G401.6 (cell line): Measurements from ENCODE around the gene TIMM50.
A peak's percentile ranks its signal among the peaks of the same experiment; 100 is the strongest.

Experiments
- FAIRE-seq: peaks from 2 replicates; lab custom pipeline; 2012; peaks lifted over from hg19 to GRCh38; lab: Jason Lieb, UNC

TIMM50 gene

GRCh38 chr19:39500543-39500942 lies 19.9 kb downstream of the TIMM50 start:
- no peak for FAIRE-seq

DNA sequence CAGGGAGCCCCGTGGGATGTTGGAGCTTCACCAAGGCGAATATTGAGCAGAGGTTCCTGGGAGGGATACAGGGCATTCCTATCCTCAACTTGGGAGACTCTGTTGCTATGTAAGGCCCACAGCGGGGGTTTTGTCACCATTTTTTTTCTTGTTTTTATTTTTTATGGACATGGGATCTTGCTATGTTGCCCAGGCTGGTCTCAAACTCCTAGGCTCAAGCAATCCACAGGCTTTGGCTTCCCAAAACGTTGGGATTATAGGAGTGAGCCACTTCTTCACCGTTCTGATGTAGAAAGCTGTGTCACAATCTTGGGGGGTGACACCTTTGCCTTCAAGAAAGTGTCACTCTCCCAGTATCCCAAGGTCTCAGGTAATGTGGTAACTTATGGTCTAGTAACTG lies 20.7 kb downstream of the TIMM50 start:
- no peak for FAIRE-seq

- no peak for FAIRE-seq
Observed at GRCh38 chr19:39502640-39503417, 22.2 kb downstream of the TIMM50 start.

DNA sequence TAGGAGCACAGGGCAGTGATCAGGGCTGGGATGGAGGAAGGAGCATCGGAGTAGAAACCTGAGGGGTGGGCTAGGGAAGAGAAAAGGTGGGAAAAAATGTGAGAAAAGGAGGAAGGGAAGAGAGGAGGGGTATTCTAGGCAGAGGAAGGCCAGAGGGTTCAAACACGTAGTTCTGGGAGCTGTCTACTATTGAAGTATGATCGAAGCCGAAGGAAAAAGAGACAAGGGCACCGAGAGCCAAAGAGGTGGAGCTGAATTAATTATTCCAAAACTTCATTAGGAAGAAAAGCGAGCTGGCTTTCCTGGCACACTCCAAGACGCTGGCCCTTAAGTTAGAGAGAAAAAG lies 25.9 kb downstream of the TIMM50 start:
- FAIRE-seq = no peak

GRCh38 chr19:39506944-39507714 lies 26.5 kb downstream of the TIMM50 start:
- no peak for FAIRE-seq

DNA sequence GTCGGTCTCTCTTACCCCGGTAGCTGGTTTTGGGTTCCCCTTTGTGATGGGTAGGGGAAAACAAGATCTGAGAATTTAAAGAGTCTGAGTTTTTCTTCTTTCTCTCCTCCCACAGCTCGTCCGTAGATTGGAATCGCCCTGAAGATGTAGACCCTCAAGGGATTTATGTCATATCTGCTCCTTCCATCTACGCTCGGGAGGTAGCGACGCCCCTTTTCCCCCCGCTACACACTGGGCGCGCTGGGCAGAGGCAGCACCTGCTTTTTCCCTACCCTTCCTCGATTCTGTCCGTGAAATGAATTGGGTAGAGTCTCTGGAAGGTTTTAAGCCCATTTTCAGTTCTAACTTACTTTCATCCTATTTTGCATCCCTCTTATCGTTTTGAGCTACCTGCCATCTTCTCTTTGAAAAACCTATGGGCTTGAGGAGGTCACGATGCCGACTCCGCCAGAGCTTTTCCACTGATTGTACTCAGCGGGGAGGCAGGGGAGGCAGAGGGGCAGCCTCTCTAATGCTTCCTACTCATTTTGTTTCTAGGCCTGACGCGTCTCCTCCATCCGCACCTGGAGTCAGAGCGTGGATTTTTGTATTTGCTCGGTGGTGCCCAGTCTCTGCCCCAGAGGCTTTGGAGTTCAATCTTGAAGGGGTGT lies 27.2 kb downstream of the TIMM50 start:
- no peak for FAIRE-seq

GRCh38 chr19:39508629-39509028 lies 28.0 kb downstream of the TIMM50 start:
- no peak for FAIRE-seq

DNA sequence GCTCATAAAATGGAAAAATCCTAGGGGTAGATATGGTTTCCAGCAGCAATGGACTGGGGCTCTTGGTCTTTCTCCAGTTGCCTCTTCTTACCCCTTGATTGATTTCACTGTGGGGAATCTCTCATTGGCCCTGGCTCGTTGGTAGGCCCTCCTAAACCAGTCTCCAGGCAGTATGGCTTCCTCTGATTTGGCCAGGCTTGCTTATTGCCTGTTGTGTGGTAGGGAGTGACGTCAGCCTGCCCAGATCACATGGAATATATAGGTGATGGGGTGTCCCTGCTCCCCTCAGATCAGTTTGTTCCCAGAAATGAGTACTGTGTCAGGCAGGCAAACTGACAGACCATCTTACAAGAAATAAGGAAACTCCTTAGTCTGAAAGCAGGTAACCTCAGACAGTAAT lies 28.6 kb downstream of the TIMM50 start:
- FAIRE-seq = no peak

DNA sequence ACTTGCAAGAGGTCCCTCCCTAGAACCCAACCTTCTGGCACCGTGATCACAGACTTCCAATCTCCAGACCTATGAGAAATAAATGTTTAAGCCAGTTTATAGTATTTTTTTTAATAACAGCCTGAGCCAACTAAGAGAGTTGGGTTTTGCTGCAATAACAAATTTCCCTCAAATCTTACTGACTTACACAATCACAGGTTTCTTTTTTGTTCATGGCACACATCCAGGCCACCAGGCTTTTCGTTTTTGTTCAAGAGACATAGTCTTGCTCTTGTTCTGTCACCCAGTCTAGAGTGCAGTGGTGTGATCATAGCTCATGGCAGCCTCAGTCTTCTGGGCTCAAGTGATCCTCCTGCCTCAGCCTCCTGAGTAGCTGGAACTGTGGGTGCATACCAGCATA lies 32.4 kb downstream of the TIMM50 start:
- FAIRE-seq = no peak

DNA sequence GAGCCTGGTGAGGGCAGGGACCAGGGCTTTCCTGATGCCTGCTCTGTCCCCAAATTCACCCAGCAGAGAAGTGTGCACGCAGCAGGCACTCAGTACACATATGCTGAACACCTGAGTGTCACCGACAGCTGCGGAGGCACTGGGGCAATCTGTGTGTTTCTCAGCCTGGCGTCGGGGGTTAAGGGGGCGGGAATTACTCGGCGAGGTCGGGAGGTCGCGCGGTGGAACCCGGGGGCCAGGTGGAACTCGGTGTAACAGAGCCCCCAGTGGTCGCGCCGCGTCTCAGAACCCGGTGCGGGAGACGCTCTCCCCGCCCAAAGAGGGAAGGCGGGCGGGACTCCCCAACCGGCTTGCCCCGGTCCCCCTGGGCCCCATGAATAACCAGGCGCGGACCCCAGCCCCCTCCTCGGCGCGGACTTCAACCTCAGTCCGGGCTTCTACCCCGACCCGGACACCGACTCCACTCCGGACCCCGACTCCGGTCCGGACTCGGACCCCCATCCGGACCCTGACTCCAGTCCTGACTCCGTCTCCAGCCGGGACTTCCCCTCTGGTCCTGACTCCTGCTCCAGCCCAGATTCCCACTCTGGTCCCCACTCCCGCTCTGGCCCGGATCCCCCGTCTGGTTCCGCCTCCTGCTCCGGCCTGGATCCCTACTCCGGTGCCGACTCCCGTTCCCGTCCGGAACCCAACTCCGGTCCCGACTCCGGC lies 34.4 kb downstream of the TIMM50 start, which contains the start of gene SELENOV:
Gene SELENOV (plus strand): TSS at position 300 of the 711 bp plus-strand sequence. CDS start 74 bp downstream, at position 374.
- no peak for FAIRE-seq

DNA sequence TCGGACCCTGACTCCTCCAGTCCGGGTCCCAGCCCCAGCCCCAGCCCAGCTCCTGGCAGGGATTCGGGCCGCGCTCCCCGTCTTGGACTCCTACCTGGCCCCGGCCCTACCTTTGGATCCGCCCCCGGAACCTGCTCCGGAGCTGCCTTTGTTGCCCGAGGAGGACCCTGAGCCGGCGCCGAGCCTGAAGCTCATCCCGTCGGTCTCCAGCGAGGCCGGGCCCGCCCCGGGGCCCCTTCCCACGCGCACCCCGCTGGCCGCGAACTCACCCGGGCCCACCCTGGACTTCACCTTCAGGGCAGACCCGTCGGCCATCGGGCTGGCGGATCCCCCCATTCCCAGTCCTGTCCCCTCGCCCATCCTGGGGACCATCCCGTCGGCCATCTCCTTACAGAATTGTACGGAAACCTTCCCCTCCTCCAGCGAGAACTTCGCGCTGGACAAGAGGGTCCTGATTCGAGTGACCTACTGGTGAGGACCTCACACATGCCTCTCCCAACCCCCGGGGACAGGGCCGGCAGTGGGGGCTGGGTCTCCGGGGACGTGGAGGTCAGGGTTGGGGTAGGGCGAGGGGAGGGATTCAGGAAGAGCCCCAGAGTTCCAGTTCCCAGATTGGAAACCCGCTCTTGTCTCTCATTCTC lies 35.0 kb downstream of the TIMM50 start:
- FAIRE-seq = no peak

DNA sequence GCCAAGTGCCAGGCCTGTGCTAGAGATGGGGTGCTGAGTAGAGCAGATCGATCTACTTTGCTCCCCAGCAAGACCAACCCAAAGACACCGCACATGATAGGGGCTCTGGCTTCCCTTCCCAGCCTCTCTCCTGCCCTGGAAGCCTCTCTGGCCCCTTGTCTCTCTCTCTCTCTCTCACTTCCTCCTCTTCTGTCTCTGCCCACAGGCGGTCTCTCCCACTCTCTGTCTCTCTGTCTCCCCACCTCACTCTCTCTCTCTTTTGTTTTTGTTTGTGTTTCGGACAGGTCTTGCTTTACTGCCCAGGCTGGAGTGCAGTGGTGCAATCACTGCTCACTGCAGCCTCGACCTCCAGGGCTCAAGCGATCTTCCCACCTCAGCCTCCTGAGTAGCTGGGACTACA lies 35.6 kb downstream of the TIMM50 start:
- FAIRE-seq = no peak

DNA sequence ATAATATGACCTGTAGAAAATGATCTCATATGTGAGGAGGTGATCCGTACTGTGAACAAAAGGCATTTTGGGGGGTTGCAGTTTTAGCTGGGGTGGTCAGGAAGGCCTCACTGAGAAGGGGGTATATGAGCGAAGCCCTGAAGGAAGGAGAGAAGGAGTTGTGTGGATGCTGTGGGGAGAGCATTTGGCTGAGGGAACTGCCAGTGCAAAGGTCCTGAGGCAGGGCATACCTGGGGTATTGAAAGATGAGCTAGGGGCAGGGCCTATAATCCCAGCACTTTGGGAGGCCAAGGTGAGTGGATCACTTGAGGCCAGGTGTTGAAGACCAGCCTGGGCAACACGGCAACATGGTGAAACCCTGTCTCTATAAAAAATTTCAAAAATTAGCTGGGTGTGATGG lies 36.8 kb downstream of the TIMM50 start:
- no peak for FAIRE-seq

DNA sequence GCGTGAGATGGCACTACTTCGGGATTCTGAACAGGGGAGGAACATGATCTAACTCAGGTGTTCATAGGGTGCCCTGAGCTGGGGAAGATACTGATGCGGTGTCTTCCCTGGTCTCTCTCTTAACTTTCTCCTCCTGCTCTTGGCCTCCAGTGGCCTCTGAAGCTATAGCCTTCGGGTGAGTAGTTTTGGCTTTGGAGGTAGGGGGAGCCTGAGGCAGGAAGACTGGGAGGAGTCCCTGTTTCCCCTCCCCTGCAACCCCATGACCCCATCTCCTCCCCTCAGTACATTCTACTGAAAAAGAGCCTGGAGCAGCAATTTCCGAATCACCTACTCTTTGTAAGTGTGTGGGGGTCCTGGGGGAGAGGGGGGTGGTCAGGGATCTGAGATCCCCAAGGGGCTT lies 37.8 kb downstream of the TIMM50 start:
- no peak for FAIRE-seq

DNA sequence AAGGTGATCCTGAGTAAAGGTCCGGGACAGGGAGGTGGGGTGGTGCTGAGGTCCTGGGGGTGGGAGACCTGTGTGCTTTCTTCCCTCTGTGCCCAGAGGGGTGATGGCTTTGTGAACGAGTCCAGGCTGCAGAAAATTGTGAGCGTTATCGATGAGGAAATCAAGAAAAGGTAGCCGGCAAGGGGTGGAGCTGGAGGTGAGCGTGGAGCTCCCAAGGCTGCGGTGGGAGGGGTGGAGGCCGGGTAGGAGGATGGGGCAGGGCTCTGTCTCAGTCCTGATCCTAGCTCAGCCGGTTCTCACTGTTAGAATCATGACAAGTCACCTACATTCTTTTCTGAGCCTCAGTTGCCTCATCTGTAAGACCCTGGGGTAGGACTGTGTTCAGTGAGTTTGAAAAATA lies 38.3 kb downstream of the TIMM50 start:
- no peak for FAIRE-seq

DNA sequence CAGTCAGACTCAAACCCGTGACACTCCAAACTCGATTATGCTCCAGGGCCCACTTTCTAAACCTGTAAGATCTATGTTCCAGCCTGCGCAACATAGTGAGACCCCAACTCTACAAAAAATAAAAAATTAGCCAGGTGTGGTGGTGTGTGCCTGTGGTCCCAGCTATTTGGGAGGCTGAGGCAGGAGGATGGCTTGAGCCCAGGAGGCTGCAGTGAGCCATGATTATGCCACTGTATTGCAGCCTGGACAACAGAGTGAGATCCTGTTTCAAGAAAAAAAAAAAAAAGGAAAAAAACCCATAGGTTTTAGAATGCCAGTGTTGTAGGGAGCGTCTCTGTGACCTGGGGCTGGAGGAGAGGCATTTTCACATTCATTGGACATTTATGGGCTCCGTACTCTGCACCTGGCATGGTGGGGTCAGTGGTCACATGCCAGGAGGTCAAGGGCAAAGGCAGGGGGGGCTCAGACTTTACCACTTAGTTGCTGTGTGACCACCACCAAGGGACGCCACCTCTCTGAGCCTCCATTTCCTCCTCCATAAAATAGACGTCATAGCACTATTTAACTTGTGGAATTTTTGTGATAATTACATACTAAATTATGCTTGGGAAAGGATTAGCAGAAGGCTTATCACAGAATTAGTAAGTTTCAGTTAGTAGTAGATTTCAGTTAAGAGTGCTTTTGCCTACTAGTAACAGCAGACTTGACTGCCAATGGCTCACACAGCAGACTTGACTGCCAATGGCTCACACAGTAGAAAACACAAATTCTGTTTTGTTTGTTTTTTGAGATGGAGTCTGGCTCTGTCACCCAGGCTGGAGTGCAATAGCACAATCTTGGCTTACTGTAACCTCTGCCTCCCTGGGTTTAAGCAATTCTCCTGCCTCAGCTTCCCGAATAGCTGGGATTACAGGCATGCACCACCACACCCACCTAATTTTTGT lies 40.2 kb downstream of the TIMM50 start:
- no peak for FAIRE-seq

DNA sequence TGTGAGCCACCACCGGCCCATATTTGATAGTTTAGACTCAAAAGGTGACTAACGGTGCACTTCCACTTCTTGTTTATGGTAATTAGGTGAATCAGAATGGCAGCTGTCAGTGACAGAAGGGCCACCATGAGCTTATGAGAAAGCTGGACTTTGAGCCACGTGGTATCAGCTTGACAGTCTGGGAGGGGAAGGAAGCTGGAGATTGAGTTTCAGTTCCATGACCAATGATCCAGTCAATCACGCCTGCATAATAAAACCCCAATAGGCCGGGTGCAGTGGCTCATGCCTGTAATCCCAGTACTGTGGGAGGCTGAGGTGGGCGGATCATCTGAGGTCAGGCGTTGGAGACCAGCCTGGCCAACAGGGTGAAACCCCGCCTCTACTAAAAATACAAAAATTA lies 43.9 kb downstream of the TIMM50 start:
- FAIRE-seq = no peak

DNA sequence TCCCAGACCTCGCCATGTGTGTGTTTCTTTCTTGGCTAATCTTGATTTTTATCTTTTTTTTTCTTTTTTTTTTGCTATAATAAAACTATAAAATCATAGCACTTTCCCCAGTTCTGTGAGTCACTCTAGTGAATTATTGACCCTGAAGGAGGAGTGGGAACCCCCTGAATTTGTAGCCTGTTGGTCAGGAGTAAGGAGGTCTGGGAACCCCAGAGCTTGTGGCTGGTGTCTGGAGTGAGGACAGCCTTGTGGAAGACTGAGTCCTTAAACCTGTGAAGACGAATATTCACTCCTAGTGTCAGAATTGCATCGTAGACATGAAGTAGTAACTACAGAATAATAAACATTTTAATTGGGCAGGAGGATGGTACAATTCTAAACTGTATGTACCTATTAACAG lies 44.6 kb downstream of the TIMM50 start:
- FAIRE-seq = no peak

- FAIRE-seq = no peak
Observed at GRCh38 chr19:39531834-39532232, 51.2 kb downstream of the TIMM50 start.

DNA sequence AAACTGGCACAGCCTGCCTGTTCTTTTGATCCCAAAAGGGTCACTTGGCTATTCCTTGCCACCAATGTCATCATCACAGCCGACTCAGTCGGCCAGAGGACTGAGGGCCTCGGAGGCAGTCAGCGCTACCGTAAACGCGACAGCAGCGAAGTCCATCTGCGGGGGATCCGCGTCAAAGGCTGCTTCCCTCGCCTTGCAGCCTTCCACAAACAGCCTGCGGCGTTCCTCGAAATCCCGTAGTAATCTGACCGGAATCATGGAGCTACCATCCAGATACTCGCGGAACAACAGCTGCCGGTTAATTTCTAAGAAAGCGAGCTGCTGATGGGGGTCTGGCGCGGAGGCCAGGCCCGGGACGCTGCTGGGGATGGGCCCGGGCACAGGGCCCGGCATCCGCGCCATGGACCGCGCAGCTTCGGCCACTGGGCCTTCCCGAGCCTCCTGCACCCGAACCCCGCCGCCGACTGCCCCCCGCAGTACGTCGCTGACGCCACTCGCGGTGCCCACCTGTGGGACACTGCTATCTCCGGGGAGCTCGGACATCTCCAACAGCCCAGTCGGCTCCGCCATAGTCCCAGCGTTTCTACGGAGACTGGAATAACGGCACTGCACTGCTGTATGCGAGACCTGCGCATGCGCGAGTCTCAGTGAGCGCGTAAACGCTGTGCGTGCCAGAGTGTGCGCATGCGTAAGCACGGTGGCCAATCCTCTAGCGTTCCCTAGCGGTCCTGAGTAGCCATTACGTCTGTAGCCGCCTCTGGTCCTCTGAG lies 51.8 kb downstream of the TIMM50 start, which contains the start of gene EID2B:
Gene EID2B (minus strand): TSS at position 620 of the 770 bp plus-strand sequence. CDS start 50 bp downstream, at position 570.
- FAIRE-seq = peak; percentile 89
